A549 (cell line): ENCODE results near the gene HOXB3.

Source experiments
- MYC ChIP-seq: IDR thresholded peaks from 2 replicates; pipeline ENCODE4 v1.6.1; 2012; ENCODE audit warnings: mild to moderate bottlenecking, inconsistent platforms, low read length, improper control_type of control experiment, borderline replicate concordance
- PHF8 ChIP-seq: fragments of 200-600 bp; sonication (generic); IDR thresholded peaks from 2 replicates; pipeline ENCODE4 v1.6.1; 2016; ENCODE audit warnings: low read depth, mild to moderate bottlenecking, antibody characterized with exemption, moderate library complexity, borderline replicate concordance
- RNF2 ChIP-seq: fragments of 200-600 bp; sonication (generic); IDR thresholded peaks from 2 replicates; pipeline ENCODE4 v1.6.1; 2016; ENCODE audit warnings: low read depth, mild to moderate bottlenecking, antibody characterized with exemption, moderate library complexity, borderline replicate concordance

DNA sequence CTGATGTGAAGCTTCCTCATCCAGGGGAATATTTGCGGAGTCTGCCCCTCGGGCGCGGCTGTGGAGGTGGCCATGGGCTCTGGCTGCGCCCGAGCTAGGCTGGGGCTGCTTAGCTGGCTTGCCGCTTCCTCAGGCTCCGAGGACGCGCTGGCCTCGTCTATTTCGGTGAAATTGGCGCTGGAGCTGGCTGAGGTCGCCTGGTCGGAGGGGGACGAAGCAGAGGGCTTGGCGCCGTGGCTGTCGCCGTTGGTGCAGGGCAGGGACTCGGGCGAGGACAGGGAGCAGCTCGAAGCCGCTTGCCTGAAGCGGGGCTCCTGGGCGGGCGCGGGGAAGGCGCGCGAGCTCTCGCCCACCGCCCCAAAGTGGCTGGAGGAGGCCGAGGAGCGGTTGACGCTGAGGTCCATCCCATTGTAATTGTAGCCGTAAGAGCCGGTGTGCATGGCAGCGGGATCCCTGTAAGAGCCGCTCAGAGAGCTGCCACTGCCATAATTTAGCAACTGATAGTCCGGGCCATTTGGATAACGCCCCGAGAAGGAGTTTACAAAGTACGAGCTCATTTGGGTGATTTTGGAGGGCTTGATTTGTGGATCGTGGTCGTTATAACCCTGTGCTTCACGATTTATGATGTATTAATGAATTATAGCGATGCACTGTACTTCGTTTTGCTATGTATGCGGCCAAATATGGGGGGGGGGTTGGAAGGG is 3.2 kb upstream of the HOXB3 start, which contains the start of gene HOXB5:
- TF ChIP-seq PHF8 (no peak), MYC (no peak), RNF2 (no peak)
